Testis (tissue), 5 donors: Measurements from ENCODE around the gene ARSH. TPM values are rescaled to one million over a fixed set of nuclear protein-coding genes. Genes with fewer than 3 reads are reported as not detected.
"Not testable (repeated sequence)": the region's sequence is repeated elsewhere in the genome, so short reads cannot be mapped to it uniquely, and the experiment has no call there.

Experiments used
- DNase-seq: peaks from one replicate; pipeline ENCODE4 v3.0.0-alpha.2; 2019
- H3K27ac ChIP-seq, 2 donors: fragments of 200-600 bp; sonication (generic); one replicate each; pipeline ENCODE4 v1.5.1; 2019
- H3K27me3 ChIP-seq: fragments of 200-600 bp; sonication (generic); one replicate; pipeline ENCODE4 v1.5.1; 2019
- H3K36me3 ChIP-seq: fragments of 200-600 bp; sonication (generic); one replicate; pipeline ENCODE4 v1.5.1; 2017; ENCODE audit warnings: low read depth; ENCODE audit errors: missing control alignments
- H3K4me1 ChIP-seq: fragments of 200-600 bp; sonication (generic); one replicate; pipeline ENCODE4 v1.5.1; 2019
- H3K4me3 ChIP-seq, 2 donors: fragments of 200-600 bp; sonication (generic); one replicate each; pipeline ENCODE4 v1.5.1; 2017 to 2019
- H3K9me3 ChIP-seq: fragments of 200-600 bp; sonication (generic); one replicate; pipeline ENCODE4 v1.5.1; 2017
- POLR2A ChIP-seq: fragments of 450-650 bp; IDR thresholded peaks from one replicate; pipeline ENCODE4 v1.6.1; 2017; ENCODE audit warnings: antibody characterized with exemption, mild to moderate bottlenecking, moderate library complexity
- whole genome bisulfite sequencing, 2 donors: methylation state at CpG; one replicate each; pipeline ENCODE4 v1.1.5; 2018; 5-methylcytosine and 5-hydroxymethylcytosine counted together
- intact Hi-C: fragments of 100-400 bp; cut with DNase I; formaldehyde crosslinking; loops from one replicate; pipeline ENCODE4 v1.15.1; 2023; ENCODE audit warnings: low total_unique reads
- long read RNA-seq, 2 donors: transcript quantifications; one replicate each; lab custom pipeline, GENCODE V29; 2026
- polyA plus RNA-seq: library from polyadenylated mRNA; stranded (reverse); fragments of 350-450 nt; fragmentation: Illumina TruSeq; extraction: RNeasy Lipid Tissue Mini Kit (QIAGEN cat#74804); gene quantifications from one replicate; pipeline ENCODE4 v1.2.3, GENCODE V29; 2014; ENCODE audit warnings: low read depth, low replicate concordance; ENCODE audit not compliant: insufficient read depth
- total RNA-seq, 2 donors: library from RNA; depleted of rRNA; stranded (reverse); fragments of >200 nt; gene quantifications; one replicate each; pipeline ENCODE4 v1.2.3, GENCODE V29; 2016
- TF ChIP-seq, protein P1 (sequence below), 3 experiments: fragments of 450-650 bp in 2 of 3; fragments of 200-600 bp in 1 of 3; sonication (generic) in 1 of 3; IDR thresholded peaks; one replicate each; pipeline ENCODE4 v1.5.1; 2016 to 2019; ENCODE audit warnings: antibody characterized with exemption in 3 of 3, mild to moderate bottlenecking in 2 of 3, moderate library complexity in 1 of 3

ARSH gene, protein sequence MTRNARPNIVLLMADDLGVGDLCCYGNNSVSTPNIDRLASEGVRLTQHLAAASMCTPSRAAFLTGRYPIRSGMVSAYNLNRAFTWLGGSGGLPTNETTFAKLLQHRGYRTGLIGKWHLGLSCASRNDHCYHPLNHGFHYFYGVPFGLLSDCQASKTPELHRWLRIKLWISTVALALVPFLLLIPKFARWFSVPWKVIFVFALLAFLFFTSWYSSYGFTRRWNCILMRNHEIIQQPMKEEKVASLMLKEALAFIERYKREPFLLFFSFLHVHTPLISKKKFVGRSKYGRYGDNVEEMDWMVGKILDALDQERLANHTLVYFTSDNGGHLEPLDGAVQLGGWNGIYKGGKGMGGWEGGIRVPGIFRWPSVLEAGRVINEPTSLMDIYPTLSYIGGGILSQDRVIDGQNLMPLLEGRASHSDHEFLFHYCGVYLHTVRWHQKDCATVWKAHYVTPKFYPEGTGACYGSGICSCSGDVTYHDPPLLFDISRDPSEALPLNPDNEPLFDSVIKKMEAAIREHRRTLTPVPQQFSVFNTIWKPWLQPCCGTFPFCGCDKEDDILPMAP
- total RNA-seq (under 1 TPM in 1 of 2 donors, not detected in 1; 0.25 TPM), polyA plus RNA-seq (not detected)
- long read RNA-seq, donor 1: 0 reads
- long read RNA-seq, donor 2: 0 reads

DNA sequence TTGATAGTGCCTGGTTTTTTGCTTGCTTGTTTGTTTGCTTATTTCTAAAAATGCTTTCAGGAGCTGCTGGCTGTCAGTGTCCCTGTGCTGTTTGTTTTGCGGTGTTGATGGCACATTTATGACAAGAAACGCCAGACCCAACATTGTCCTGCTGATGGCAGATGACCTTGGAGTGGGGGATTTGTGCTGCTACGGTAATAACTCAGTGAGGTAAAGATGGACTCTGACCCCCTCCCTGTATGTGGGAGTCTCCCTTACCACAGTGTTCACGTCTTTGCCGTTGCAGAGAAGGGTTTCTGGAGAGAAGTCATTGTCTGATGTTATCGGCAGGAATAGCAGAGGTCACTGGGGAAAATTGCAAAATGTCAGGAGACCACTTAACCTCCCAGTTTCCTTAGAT lies at the start of gene ARSH:
ARSH (plus strand) TSS at position 52 of the 400 bp plus-strand sequence; CDS start at position 119, 67 bp downstream.
- Histone ChIP-seq H3K36me3 (no peaks in the 10 kb centered on the region), H3K4me3 (no peak within 1 kb of the TSS), H3K9me3 (no peaks in the 10 kb centered on the region), H3K4me1 (no peaks in the 10 kb centered on the region), H3K27ac (no peak within 1 kb of the TSS), H3K27me3 (no peaks in the 10 kb centered on the region)
- DNase-seq: no peak
- 24 to 46% methylated on average over 5 to 6 of the region's 6 CpGs for WGBS, 2 donors
- no peak for TF ChIP-seq POLR2A
- TF ChIP-seq, protein P1, sequence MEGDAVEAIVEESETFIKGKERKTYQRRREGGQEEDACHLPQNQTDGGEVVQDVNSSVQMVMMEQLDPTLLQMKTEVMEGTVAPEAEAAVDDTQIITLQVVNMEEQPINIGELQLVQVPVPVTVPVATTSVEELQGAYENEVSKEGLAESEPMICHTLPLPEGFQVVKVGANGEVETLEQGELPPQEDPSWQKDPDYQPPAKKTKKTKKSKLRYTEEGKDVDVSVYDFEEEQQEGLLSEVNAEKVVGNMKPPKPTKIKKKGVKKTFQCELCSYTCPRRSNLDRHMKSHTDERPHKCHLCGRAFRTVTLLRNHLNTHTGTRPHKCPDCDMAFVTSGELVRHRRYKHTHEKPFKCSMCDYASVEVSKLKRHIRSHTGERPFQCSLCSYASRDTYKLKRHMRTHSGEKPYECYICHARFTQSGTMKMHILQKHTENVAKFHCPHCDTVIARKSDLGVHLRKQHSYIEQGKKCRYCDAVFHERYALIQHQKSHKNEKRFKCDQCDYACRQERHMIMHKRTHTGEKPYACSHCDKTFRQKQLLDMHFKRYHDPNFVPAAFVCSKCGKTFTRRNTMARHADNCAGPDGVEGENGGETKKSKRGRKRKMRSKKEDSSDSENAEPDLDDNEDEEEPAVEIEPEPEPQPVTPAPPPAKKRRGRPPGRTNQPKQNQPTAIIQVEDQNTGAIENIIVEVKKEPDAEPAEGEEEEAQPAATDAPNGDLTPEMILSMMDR (IDR thresholded peaks at IDR 0.05): no peak
- intact Hi-C loops: no loop called here

DNA sequence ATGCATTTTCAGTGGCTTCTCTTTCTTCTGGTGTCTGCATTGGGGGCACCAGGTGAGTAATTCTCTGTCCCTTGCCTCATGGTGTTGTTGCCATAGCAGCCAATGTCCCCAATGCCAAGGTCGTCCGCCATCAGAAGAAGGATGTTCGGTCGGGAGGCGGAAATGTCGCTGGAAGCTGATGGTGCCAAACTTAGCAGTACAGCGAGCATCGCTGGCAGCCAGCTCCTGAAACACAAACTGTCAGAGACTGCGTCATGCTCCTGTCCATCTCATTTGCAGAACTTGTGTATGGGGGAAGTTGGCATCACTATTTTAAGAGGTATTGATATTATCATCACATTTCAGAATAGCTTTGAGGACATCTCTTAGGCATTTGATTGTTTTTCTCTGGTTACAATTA lies 48.1 kb upstream of the ARSH start:
- TF ChIP-seq, protein P1 (IDR thresholded peaks at IDR 0.05): no peak
- TF ChIP-seq POLR2A: no peak
- Histone ChIP-seq H3K9me3 (no peaks in the 10 kb centered on the region), H3K27ac (no peak overlapping the region), H3K27me3 (no peaks in the 10 kb centered on the region), H3K4me3 (no peak overlapping the region), H3K36me3 (no peaks in the 10 kb centered on the region), H3K4me1 (no peaks in the 10 kb centered on the region)
- DNase-seq: no peak
- 83 to 90% methylated on average over 4 to 9 of the region's 9 CpGs for WGBS, 2 donors
- intact Hi-C loops: no loop called here

DNA sequence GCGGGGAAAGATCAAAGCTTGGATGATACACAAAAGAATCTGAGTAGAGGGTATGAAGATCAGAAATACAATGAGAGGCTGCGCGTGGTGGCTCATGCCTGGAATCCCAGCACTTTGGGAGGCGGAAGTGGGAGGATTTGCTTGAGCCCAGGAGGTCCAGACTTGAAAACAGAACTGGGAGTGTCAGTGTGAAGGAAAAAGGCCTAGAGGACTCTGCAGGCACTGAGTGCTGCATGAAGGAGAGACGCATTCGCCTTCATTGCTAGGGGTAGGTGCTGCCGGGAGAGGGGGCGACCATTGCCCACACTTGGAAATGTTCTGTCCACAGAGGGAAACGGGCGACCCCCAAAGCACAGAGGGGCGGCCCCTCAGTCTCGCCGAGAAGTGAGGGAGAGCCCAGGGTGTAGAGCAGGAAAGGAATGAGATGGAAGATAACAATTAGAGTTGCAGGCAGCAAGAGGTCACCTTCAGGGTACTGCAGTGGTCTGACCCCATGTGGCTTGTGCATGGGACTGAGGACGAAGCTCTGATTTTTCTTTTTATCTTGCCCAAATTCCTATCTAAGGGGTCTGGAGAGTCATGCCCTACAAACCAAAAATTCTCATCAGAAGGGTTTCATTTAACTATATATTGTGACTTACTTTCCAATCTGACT lies 45.4 kb upstream of the ARSH start:
- WGBS, 2 donors: 90 to 91% methylated on average over 8 to 14 of the region's 14 CpGs
- H3K27ac ChIP-seq: no peak overlapping the region

DNA sequence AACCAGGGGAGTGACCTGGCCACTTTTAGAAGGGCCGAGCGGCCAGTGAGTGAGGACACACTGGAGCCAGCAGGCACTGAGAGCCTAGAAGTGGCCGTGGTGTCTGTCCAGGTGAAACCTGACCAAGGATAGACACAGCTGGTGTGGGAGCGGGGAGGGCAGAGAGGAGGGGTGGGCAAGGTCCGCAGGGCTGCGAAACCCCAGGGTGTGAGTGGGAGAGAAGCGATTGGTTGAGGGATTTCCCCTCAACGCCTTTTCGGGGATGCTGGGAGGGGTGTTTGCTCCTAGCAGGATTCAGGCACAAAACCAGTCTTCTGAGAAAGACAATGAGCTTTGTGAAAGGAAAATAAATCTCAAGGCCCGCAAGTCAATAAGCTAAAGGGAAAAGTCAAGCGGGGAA lies 44.0 kb upstream of the ARSH start:
- no peaks in the 10 kb centered on the region for H3K9me3 ChIP-seq
- H3K27me3 ChIP-seq: no peaks in the 10 kb centered on the region
- intact Hi-C loops: no loop called here
- no peaks in the 10 kb centered on the region for H3K36me3 ChIP-seq
- TF ChIP-seq, protein P1 (IDR thresholded peaks at IDR 0.05): no peak
- no peak for TF ChIP-seq POLR2A
- DNase-seq: no peak
- WGBS, 2 donors: 91 to 95% methylated on average over 7 to 11 of the region's 11 CpGs
- no peak overlapping the region for H3K4me3 ChIP-seq
- H3K4me1 ChIP-seq: no peaks in the 10 kb centered on the region
- no peak overlapping the region for H3K27ac ChIP-seq

More for the DNA sequence above, 45.4 kb upstream of the ARSH start:
- Histone ChIP-seq H3K4me3 (no peak overlapping the region), H3K4me1 (no peaks in the 10 kb centered on the region), H3K36me3 (no peaks in the 10 kb centered on the region), H3K27me3 (no peaks in the 10 kb centered on the region), H3K9me3 (no peaks in the 10 kb centered on the region)
- intact Hi-C loops: no loop called here
- TF ChIP-seq, protein P1 (IDR thresholded peaks at IDR 0.05): no peak
- no peak for TF ChIP-seq POLR2A
- DNase-seq: no peak

DNA sequence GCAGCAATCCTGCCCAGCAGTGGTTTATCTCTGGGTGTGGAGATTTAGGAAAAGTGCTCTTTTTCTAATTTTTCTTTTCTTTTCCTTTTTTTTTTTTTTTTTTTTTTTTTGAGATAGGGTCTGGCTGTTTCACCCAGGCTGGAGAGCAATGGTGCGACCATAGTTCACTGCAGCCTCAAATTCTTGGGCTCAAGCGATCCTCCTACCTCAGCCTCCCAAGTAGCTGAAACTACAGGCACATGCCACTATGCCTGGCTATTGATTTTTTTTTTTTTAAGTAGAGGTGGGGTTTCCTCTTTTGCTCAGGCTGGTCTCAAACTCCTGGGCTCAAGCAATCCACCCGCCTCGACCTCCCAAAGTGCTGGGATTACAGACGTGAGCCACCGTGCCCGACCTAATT lies 42.9 kb upstream of the ARSH start:
- intact Hi-C loops, DNase-seq, H3K36me3 ChIP-seq, H3K4me1 ChIP-seq, H3K9me3 ChIP-seq, H3K27me3 ChIP-seq, H3K27ac ChIP-seq, H3K4me3 ChIP-seq: not testable (repeated sequence)
- 70 to 74% methylated on average over 6 to 7 of the region's 7 CpGs for WGBS, 2 donors

DNA sequence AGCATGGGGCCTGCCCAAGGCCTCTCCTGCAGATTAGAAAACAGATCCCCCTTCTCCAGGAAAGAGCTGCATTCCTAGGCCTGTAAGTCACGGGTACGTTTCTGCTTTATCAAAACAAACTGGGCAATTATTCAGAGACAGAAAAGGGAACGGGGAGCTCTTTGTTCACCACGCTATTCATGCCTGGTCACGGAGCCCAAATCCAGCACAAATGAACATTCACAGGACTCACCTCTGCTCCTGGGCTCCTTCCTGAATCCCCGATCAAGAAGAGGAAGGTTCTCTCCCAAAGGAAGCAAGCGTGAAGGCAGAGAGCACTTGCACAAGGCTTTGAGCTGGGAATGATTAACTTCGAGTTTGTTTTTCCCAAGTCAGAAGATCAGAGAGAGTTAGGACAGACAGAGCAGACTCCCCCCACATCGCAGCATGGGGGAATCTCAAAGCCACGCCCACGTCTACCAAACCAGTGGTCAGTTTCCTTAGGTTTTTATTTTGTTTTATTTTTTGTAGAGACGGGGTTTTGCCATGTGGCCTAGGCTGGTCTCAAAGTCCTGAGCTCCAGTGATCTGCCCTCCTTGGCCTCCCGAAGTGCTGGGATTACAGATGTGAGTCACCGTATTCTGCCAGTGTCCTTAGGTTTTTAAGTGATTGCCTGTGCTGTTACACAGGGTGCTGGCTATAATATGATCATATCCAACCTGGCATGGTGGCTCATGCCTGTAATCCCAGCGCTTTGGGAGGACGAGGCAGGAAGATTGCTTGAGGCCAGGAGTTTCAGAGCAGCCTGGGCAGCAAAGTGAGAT lies 42.2 kb upstream of the ARSH start:
- DNase-seq, H3K9me3 ChIP-seq, H3K36me3 ChIP-seq, H3K4me1 ChIP-seq, H3K27me3 ChIP-seq, intact Hi-C loops, H3K27ac ChIP-seq, H3K4me3 ChIP-seq: not testable (repeated sequence)
- 48 to 50% methylated on average over 13 to 14 of the region's 16 CpGs for WGBS, 2 donors
